WTC11 (cell line): ENCODE measurements around the gene ITPR2. TPM values are rescaled to one million over a fixed set of nuclear protein-coding genes. Genes with fewer than 3 reads are reported as not detected.

ENCODE experiments used
- ATAC-seq: fragments of 200-7000 bp; cut with Tn5 transposase; 2 replicates; pipeline ENCODE4 v1.10.0; 2021; ENCODE audit warnings: mild to moderate bottlenecking, moderate library complexity
- CTCF ChIA-PET: fragments of 300-600 bp; sonication (Branson Sonifier 250); formaldehyde crosslinking; loops from one replicate; lab custom pipeline; 2021; ENCODE audit warnings: antibody characterized with exemption; lab: Charles Lee
- POLR2A ChIA-PET: fragments of 350-600 bp; sonication (Branson Sonifier 250); formaldehyde crosslinking; loops from one replicate; lab custom pipeline; 2021; ENCODE audit warnings: antibody characterized with exemption; lab: Charles Lee
- DNase-seq: peaks from one replicate; pipeline ENCODE4 v3.0.0; 2021; ENCODE audit warnings: low spot score
- H3K27ac Mint-ChIP-seq: 2 replicates; pipeline ENCODE4 v1.8.0; 2021; ENCODE audit warnings: mixed read lengths
- H3K27me3 Mint-ChIP-seq: 2 replicates; pipeline ENCODE4 v1.8.0; 2021; ENCODE audit warnings: low read depth, mild to moderate bottlenecking, moderate library complexity, mixed read lengths
- H3K36me3 Mint-ChIP-seq: 2 replicates; pipeline ENCODE4 v1.8.0; 2021; ENCODE audit warnings: mixed read lengths
- H3K4me1 Mint-ChIP-seq: 2 replicates; pipeline ENCODE4 v1.8.0; 2022; ENCODE audit warnings: mixed read lengths
- H3K4me3 Mint-ChIP-seq: 2 replicates; pipeline ENCODE4 v1.8.0; 2021; ENCODE audit warnings: mild to moderate bottlenecking, moderate library complexity, mixed read lengths
- H3K9me3 Mint-ChIP-seq: 2 replicates; pipeline ENCODE4 v1.8.0; 2021; ENCODE audit warnings: mixed read lengths
- CBFB ChIP-seq: sonication (generic); formaldehyde crosslinking; IDR thresholded peaks from 2 replicates; pipeline ENCODE4 v1.8.1; 2022; ENCODE audit warnings: mild to moderate bottlenecking, low read depth, missing genetic modification reagents
- CREB1 ChIP-seq: sonication (generic); formaldehyde crosslinking; IDR thresholded peaks from 2 replicates; pipeline ENCODE4 v1.8.0; 2023; ENCODE audit warnings: mild to moderate bottlenecking, missing genetic modification reagents
- CREM ChIP-seq: sonication (generic); formaldehyde crosslinking; IDR thresholded peaks from 2 replicates; pipeline ENCODE4 v1.8.1; 2022; ENCODE audit warnings: mild to moderate bottlenecking, missing genetic modification reagents, moderate library complexity
- FOXP1 ChIP-seq: sonication (generic); formaldehyde crosslinking; IDR thresholded peaks from 2 replicates; pipeline ENCODE4 v1.8.0; 2022; ENCODE audit warnings: missing genetic modification reagents, mild to moderate bottlenecking, moderate library complexity, borderline replicate concordance
- GRHL2 ChIP-seq: fragments of 250-450 bp; sonication (Bioruptor Pico); IDR thresholded peaks from 2 replicates; pipeline ENCODE4 v1.8.0; 2022; ENCODE audit warnings: mild to moderate bottlenecking, moderate library complexity; ENCODE audit not compliant: insufficient replicate concordance, severe bottlenecking
- KAT7 ChIP-seq: sonication (generic); formaldehyde crosslinking; IDR thresholded peaks from 2 replicates; pipeline ENCODE4 v1.8.1; 2023; ENCODE audit warnings: missing genetic modification reagents, mild to moderate bottlenecking, borderline replicate concordance
- MYBL2 ChIP-seq: sonication (generic); formaldehyde crosslinking; IDR thresholded peaks from 2 replicates; pipeline ENCODE4 v1.8.1; 2023; ENCODE audit warnings: mild to moderate bottlenecking, moderate library complexity, missing genetic modification reagents
- NFATC4 ChIP-seq: fragments of 250-450 bp; sonication (Bioruptor Pico); IDR thresholded peaks from 2 replicates; pipeline ENCODE4 v1.9.0; 2021; ENCODE audit warnings: mild to moderate bottlenecking
- NFE2L1 ChIP-seq: sonication (generic); formaldehyde crosslinking; IDR thresholded peaks from 2 replicates; pipeline ENCODE4 v1.8.1; 2023; ENCODE audit warnings: missing genetic modification reagents
- NR3C1 ChIP-seq: sonication (generic); formaldehyde crosslinking; conservative IDR thresholded peaks from 2 replicates; pipeline ENCODE4 v1.8.1; 2023; ENCODE audit warnings: low read depth, mild to moderate bottlenecking, missing genetic modification reagents
- RELA ChIP-seq: sonication (generic); formaldehyde crosslinking; IDR thresholded peaks from 2 replicates; pipeline ENCODE4 v1.8.1; 2022; ENCODE audit warnings: missing genetic modification reagents, mild to moderate bottlenecking, borderline replicate concordance
- RORB ChIP-seq: fragments of 250-450 bp; sonication (Bioruptor Pico); IDR thresholded peaks from 2 replicates; pipeline ENCODE4 v1.9.0; 2021; ENCODE audit warnings: mild to moderate bottlenecking
- SMAD4 ChIP-seq: sonication (generic); formaldehyde crosslinking; IDR thresholded peaks from 2 replicates; pipeline ENCODE4 v1.8.0; 2022; ENCODE audit warnings: mild to moderate bottlenecking, missing genetic modification reagents
- SOX15 ChIP-seq: fragments of 250-450 bp; sonication (Bioruptor Pico); IDR thresholded peaks from 2 replicates; pipeline ENCODE4 v1.9.0; 2021; ENCODE audit warnings: mild to moderate bottlenecking
- TEAD1 ChIP-seq: sonication (generic); formaldehyde crosslinking; IDR thresholded peaks from 2 replicates; pipeline ENCODE4 v1.8.0; 2022; ENCODE audit warnings: mild to moderate bottlenecking, missing genetic modification reagents
- ZNF138 ChIP-seq: sonication (generic); formaldehyde crosslinking; conservative IDR thresholded peaks from 2 replicates; pipeline ENCODE4 v1.8.1; 2022; ENCODE audit warnings: mild to moderate bottlenecking, moderate library complexity, missing genetic modification reagents
- ZNF671 ChIP-seq: fragments of 250-450 bp; sonication (Bioruptor Pico); IDR thresholded peaks from 2 replicates; pipeline ENCODE4 v1.8.0; 2021; ENCODE audit warnings: mild to moderate bottlenecking
- total RNA-seq: library from RNA; stranded (reverse); gene quantifications from 3 replicates; pipeline ENCODE4 v1.2.3, GENCODE V29; 2021
- TF ChIP-seq, protein P1 (sequence below): sonication (generic); formaldehyde crosslinking; IDR thresholded peaks from 2 replicates; pipeline ENCODE4 v1.8.0; 2022; ENCODE audit warnings: mild to moderate bottlenecking, missing genetic modification reagents
- TF ChIP-seq, protein P2 (sequence below): sonication (generic); formaldehyde crosslinking; IDR thresholded peaks from 2 replicates; pipeline ENCODE4 v1.8.0; 2022; ENCODE audit warnings: missing genetic modification reagents
- TF ChIP-seq, protein P3 (sequence below): sonication (generic); formaldehyde crosslinking; IDR thresholded peaks from 2 replicates; pipeline ENCODE4 v1.8.1; 2023; ENCODE audit warnings: mild to moderate bottlenecking, missing genetic modification reagents, moderate library complexity
- TF ChIP-seq, protein P4 (sequence below): sonication (generic); formaldehyde crosslinking; IDR thresholded peaks from 2 replicates; pipeline ENCODE4 v1.8.1; 2022; ENCODE audit warnings: mild to moderate bottlenecking, moderate library complexity, missing genetic modification reagents
- TF ChIP-seq, protein P5 (sequence below): fragments of 250-450 bp; sonication (Bioruptor Pico); IDR thresholded peaks from 2 replicates; pipeline ENCODE4 v1.9.0; 2021; ENCODE audit warnings: mild to moderate bottlenecking
- TF ChIP-seq, protein P6 (sequence below): sonication (generic); formaldehyde crosslinking; IDR thresholded peaks from 2 replicates; pipeline ENCODE4 v1.8.1; 2023; ENCODE audit warnings: mild to moderate bottlenecking, missing genetic modification reagents, moderate library complexity

ITPR2 gene
- total RNA-seq, 1 experiment from 2014 or later: 50.7 TPM

DNA sequence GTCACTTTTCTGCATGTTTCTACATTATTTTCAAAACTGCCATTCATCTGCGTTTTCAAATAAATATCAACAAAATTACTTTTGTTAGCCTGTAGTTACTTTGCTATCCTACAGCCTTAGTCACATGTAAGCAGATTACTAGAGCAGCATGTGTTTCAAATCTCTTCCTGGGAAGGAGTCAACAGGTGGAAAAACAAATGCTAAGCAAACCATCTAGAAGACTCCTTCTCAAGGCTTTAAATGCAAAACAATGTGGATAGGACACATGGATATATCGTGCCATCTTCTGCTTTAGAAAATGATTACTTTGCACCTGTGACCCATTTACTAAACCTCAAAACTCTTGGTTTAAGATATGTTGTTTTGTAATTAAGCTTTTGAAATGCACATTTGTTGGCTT is 528.7 kb downstream of the ITPR2 start:
- H3K27ac Mint-ChIP-seq: no peak overlapping the region
- no peak for ATAC-seq
- POLR2A ChIA-PET: no interaction called here
- H3K4me1 Mint-ChIP-seq: no peaks in the 10 kb centered on the region
- no peak overlapping the region for H3K4me3 Mint-ChIP-seq
- no peaks in the 10 kb centered on the region for H3K27me3 Mint-ChIP-seq
- DNase-seq: no peak
- CTCF ChIA-PET: no interaction called here
- TF ChIP-seq, protein P1, sequence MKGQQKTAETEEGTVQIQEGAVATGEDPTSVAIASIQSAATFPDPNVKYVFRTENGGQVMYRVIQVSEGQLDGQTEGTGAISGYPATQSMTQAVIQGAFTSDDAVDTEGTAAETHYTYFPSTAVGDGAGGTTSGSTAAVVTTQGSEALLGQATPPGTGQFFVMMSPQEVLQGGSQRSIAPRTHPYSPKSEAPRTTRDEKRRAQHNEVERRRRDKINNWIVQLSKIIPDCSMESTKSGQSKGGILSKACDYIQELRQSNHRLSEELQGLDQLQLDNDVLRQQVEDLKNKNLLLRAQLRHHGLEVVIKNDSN (CRISPR knock-in tag): no peak
- TF ChIP-seq CREB1 (no peak), NFATC4 (CRISPR knock-in tag) (no peak), GRHL2 (CRISPR knock-in tag) (no peak), CREM (CRISPR knock-in tag) (no peak), NFE2L1 (CRISPR knock-in tag) (no peak), RELA (CRISPR knock-in tag) (no peak), KAT7 (CRISPR knock-in tag) (no peak)
- TF ChIP-seq, protein P2, sequence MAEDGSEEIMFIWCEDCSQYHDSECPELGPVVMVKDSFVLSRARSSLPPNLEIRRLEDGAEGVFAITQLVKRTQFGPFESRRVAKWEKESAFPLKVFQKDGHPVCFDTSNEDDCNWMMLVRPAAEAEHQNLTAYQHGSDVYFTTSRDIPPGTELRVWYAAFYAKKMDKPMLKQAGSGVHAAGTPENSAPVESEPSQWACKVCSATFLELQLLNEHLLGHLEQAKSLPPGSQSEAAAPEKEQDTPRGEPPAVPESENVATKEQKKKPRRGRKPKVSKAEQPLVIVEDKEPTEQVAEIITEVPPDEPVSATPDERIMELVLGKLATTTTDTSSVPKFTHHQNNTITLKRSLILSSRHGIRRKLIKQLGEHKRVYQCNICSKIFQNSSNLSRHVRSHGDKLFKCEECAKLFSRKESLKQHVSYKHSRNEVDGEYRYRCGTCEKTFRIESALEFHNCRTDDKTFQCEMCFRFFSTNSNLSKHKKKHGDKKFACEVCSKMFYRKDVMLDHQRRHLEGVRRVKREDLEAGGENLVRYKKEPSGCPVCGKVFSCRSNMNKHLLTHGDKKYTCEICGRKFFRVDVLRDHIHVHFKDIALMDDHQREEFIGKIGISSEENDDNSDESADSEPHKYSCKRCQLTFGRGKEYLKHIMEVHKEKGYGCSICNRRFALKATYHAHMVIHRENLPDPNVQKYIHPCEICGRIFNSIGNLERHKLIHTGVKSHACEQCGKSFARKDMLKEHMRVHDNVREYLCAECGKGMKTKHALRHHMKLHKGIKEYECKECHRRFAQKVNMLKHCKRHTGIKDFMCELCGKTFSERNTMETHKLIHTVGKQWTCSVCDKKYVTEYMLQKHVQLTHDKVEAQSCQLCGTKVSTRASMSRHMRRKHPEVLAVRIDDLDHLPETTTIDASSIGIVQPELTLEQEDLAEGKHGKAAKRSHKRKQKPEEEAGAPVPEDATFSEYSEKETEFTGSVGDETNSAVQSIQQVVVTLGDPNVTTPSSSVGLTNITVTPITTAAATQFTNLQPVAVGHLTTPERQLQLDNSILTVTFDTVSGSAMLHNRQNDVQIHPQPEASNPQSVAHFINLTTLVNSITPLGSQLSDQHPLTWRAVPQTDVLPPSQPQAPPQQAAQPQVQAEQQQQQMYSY: no peak
- TF ChIP-seq, protein P3, sequence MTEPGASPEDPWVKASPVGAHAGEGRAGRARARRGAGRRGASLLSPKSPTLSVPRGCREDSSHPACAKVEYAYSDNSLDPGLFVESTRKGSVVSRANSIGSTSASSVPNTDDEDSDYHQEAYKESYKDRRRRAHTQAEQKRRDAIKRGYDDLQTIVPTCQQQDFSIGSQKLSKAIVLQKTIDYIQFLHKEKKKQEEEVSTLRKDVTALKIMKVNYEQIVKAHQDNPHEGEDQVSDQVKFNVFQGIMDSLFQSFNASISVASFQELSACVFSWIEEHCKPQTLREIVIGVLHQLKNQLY (CRISPR knock-in tag): no peak
- TF ChIP-seq, protein P4, sequence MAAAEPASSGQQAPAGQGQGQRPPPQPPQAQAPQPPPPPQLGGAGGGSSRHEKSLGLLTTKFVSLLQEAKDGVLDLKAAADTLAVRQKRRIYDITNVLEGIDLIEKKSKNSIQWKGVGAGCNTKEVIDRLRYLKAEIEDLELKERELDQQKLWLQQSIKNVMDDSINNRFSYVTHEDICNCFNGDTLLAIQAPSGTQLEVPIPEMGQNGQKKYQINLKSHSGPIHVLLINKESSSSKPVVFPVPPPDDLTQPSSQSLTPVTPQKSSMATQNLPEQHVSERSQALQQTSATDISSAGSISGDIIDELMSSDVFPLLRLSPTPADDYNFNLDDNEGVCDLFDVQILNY (CRISPR knock-in tag): no peak
- TF ChIP-seq, protein P5, sequence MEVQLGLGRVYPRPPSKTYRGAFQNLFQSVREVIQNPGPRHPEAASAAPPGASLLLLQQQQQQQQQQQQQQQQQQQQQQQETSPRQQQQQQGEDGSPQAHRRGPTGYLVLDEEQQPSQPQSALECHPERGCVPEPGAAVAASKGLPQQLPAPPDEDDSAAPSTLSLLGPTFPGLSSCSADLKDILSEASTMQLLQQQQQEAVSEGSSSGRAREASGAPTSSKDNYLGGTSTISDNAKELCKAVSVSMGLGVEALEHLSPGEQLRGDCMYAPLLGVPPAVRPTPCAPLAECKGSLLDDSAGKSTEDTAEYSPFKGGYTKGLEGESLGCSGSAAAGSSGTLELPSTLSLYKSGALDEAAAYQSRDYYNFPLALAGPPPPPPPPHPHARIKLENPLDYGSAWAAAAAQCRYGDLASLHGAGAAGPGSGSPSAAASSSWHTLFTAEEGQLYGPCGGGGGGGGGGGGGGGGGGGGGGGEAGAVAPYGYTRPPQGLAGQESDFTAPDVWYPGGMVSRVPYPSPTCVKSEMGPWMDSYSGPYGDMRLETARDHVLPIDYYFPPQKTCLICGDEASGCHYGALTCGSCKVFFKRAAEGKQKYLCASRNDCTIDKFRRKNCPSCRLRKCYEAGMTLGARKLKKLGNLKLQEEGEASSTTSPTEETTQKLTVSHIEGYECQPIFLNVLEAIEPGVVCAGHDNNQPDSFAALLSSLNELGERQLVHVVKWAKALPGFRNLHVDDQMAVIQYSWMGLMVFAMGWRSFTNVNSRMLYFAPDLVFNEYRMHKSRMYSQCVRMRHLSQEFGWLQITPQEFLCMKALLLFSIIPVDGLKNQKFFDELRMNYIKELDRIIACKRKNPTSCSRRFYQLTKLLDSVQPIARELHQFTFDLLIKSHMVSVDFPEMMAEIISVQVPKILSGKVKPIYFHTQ: no peak
- peaks cover 16% of the 10 kb centered on the region for H3K9me3 Mint-ChIP-seq
- no peaks in the 10 kb centered on the region for H3K36me3 Mint-ChIP-seq

DNA sequence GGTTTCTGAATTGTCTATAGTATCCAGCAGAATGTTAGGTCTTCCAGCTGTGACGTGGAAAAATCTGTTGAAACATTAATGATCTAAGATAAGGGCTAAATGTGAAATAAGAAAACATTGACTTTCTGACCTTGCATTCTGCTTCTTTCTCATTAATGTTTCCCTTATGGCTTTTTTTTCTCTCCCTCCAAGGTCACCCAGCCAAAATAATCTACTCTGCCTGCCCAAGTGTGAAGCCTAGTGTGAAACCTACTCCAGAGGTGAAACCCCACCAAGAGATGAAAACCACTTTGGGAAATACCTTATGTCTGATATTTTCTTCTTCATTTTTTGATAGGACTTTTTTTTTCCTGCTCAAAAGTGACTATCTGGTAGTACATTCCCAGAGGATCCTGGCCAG is 529.6 kb downstream of the ITPR2 start:
- ATAC-seq: no peak

DNA sequence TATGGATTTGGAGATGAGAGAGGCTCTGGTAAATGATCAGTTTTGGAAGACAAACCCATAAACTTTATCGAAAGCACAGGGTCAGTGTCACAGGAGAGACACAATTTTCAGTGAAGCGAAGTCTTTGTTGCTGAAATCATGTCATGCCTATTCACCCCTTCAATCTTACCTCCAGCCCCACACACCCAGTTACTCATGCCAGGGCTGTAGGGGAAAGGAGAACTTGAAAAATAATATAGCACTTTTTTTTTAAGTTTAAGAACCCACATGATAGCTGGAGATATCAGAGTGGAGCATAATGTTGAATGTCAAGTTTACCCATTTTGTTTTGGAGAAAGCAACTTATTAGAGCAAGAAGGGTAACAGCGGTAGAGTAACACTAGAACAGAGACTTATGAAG is 530.2 kb downstream of the ITPR2 start:
- DNase-seq (no peak), ATAC-seq (no peak)
- Mint-ChIP-seq H3K4me1 (no peaks in the 10 kb centered on the region), H3K9me3 (peaks cover 11% of the 10 kb centered on the region), H3K36me3 (no peaks in the 10 kb centered on the region), H3K27ac (no peak overlapping the region), H3K27me3 (no peaks in the 10 kb centered on the region), H3K4me3 (no peak overlapping the region)
- ChIA-PET CTCF (no interaction called here), POLR2A (no interaction called here)
- TF ChIP-seq NR3C1 (no peak), GRHL2 (CRISPR knock-in tag) (no peak), ZNF671 (CRISPR knock-in tag) (no peak), FOXP1 (CRISPR knock-in tag) (no peak), SMAD4 (no peak)
- TF ChIP-seq, protein P6, sequence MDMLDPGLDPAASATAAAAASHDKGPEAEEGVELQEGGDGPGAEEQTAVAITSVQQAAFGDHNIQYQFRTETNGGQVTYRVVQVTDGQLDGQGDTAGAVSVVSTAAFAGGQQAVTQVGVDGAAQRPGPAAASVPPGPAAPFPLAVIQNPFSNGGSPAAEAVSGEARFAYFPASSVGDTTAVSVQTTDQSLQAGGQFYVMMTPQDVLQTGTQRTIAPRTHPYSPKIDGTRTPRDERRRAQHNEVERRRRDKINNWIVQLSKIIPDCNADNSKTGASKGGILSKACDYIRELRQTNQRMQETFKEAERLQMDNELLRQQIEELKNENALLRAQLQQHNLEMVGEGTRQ (CRISPR knock-in tag): no peak
- TF ChIP-seq, protein P5: no peak

More for the DNA sequence above, 529.6 kb downstream of the ITPR2 start:
- Mint-ChIP-seq H3K36me3 (no peaks in the 10 kb centered on the region), H3K27ac (no peak overlapping the region), H3K9me3 (peaks cover 16% of the 10 kb centered on the region), H3K4me1 (no peaks in the 10 kb centered on the region), H3K4me3 (no peak overlapping the region), H3K27me3 (no peaks in the 10 kb centered on the region)
- ChIA-PET CTCF (no interaction called here), POLR2A (no interaction called here)
- DNase-seq: no peak
- TF ChIP-seq RORB (CRISPR knock-in tag): no peak
- TF ChIP-seq CBFB: no peak
- no peak for TF ChIP-seq ZNF138 (CRISPR knock-in tag)
- no peak for TF ChIP-seq CREM (CRISPR knock-in tag)
- no peak for TF ChIP-seq MYBL2 (CRISPR knock-in tag)
- TF ChIP-seq SOX15 (CRISPR knock-in tag): no peak
- TF ChIP-seq TEAD1 (CRISPR knock-in tag): no peak
